Activated CD4-positive, alpha-beta T cell treated with anti-CD3 and anti-CD28 coated beads, Interleukin-2, Interleukin-4, amounts not matched to agents 100 ng/mL and 50 ng/mL, durations not matched to agents 16 hours and 8 hours (primary cell): ENCODE measurements around the gene SYK.
"Not testable (repeated sequence)": the region's sequence is repeated elsewhere in the genome, so short reads cannot be mapped to it uniquely, and the experiment has no call there.

Source experiments
- DNase-seq: peaks from one replicate; pipeline ENCODE4 v3.0.0-alpha.2; 2020; ENCODE audit warnings: low spot score

Gene SYK

DNA sequence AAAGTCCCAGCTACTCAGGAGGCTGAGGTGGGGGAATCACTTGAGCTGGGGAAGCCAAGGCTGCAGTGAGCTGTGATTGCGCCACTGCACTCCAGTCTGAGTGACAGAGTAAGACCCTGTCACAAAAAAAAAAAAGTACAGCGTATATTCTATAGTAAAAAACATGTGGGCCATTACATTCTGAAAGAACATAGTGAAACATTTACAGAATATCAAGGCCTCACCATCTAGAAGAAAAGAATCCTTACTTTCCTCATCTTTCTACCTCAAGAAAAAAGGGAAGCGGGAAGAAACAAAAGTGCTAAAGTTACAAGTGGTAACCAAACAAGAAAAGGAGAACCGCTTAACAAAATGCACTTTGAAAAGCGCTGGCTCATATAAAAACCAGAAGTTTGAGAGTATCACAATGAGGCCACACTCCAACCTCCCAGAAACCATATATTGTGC lies 5.7 kb upstream of the SYK start:
- no peak for DNase-seq

DNA sequence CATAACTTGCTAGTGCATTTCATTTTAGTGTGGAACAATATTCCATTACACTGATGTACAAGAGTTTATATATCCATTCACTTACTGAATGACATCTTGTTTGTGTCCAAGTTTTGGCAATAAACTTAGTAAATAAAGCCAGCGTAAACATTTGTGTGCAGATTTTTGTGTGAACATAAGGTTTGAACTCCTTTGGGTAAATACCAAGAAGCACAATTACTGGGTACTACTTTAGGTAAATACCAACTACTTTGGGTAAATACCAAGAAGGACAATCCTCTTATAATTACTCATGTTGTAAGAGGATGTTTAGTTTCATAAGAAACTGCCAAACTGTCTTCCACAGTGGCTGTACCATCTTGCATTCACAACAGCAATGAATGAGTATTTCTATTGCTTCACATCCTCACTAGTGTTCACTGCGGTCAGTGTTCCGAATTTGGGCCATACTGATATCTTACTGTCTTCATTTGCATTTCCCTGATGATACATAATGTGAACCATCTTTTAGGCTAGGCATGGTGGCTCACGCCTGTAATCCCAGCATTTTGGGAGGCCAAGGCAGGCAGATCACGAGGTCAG lies 2.3 kb upstream of the SYK start:
- no peak for DNase-seq

- DNase-seq: no peak
Measured at GRCh38 chr9:90801973-90802322, 329 bp downstream of the SYK start.

GRCh38 chr9:90802386-90802985 lies 867 bp downstream of the SYK start:
- DNase-seq: no peak

GRCh38 chr9:90803860-90804593 lies 2.4 kb downstream of the SYK start:
- no peak for DNase-seq

DNA sequence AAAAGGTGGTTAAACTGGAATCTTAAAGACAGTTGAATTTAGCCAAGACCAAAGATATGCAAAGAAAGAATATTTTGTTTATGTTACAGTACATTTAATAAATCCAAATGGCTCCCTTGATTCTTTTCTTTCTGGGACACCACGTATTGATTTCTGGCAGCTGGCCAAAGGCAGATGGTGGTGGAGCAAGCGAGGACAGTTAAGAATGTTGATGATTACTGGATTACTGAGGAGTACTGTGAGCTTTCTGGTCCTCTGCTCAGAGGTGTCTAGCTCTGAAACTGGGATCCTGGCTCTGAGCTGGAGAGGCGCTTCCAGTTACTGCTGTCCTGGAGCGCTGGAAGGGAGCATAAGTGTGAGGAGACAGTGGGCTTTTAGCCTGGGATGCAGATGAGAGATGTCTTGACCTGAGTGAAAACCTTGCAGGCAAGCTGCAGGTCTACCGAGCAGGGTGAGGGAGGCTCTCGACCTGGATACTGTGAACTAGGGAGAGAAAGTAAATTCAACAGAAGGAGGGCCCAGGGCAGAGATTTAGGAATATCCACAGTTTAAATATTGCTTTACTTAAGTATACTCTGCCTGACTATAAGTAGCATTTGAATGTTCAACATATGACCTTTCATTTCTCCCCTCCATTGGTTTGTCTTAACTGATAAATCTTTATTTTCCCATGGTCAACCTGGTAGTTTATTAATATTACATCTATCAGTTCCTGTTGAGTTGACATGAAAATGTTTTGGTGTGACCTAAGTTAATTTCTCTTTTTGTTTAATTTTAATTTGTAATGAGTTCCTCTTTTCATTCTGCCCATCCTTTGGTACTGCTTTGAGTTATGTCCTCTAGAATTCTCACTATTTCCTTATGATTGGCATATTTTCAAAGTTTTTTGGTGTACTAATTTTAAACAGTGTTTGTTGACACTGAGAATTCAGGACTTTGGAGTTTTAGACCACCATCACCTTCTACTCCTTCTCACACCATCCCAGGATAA lies 3.7 kb downstream of the SYK start:
- DNase-seq: no peak

DNA sequence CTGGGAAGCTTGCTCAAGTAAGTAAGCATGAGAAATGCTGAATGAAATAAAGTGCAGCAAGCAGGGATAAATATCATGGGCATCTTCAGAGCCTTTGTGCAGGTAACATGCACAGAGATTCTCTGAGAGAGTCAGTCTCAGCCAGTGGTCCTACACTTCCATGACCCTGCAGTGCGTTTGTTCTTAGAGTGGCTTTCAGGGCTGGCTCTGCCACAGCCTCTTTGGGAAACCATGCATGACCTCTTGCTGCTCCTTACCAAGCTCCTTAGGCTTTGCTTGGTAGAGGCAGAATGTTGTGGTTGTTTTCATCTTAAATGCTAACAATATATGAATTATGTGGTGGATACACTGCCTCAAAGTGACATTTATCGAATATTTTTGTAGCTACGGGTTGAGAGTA lies 5.4 kb downstream of the SYK start:
- DNase-seq: no peak

DNA sequence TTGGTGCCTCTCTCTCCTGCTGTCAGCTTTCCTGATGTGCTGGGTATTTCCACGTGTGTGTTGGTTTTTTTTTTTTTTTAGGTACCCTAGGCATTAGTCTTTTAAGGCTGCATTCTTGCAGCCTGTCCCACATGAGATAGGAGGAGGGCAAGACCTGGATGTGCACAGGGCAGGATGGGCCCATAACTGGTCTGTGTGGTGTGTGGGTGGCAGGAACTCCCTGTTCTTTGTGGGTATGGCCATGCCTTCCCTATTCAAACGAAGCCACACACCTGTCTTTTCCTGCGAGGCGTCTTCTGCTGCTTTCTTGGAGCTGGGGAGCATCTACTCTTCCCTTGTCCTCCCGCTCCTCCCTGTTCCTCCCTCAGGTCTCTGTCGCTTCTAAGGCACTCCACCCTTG lies 6.8 kb downstream of the SYK start:
- DNase-seq: no peak

DNA sequence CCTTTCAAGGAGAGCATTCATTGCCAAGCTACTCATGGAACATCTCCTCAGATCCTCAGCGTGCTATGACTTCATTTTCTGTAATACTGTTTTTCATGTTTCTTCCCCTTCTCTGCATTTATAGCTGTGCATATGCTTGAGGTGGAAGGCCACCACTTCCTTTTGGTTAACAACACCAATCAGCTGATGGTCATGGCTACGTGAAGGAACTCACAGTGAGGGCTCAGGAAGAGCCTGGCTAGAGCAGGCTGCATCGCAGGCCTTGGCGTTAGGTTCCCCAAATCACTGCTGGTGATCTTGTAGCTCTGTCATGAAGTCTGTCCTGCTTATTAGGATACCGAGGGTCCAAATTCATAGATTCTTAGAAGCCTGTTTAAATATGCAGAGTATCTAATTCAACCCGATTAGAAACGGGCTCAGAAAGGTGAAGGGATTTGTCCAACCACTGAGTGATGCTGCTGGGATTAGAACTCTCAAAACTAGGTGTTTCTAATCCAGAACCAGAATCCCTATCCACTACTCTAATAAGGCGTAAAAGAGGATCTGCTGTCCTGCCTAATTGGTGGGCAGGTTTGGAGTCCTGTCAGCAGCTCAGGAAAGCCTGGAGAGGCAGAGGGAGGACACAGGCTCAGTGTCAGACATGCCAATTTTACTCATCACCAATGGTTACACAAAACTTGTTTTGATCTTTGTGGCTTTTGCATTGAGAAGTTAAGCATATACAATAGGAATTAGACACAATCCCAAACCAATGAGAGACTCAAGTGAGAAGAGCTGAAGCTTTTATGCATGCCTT lies 7.5 kb downstream of the SYK start:
- DNase-seq: no peak

GRCh38 chr9:90810691-90811090 lies 9.1 kb downstream of the SYK start:
- no peak for DNase-seq

GRCh38 chr9:90813046-90813445 lies 11.4 kb downstream of the SYK start:
- DNase-seq: no peak

DNA sequence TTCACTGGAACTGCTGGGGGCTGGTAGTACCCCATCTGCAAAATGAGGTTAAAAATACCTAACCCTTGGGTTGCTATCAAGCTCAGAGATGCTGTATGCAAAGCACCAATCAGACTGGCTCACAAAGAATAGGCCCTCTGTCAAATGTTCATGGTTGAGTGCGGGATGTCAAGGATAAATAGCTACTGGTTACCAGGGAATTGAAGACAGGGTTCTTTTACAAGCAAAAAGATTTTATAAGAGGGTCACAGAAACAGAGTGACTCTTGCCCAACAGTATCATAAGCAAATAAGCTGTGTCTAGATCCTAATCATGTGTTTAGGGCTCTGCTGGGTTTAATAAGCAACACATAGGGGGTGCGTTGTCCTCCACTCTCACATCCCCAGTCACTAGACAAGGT lies 11.9 kb downstream of the SYK start:
- no peak for DNase-seq

DNA sequence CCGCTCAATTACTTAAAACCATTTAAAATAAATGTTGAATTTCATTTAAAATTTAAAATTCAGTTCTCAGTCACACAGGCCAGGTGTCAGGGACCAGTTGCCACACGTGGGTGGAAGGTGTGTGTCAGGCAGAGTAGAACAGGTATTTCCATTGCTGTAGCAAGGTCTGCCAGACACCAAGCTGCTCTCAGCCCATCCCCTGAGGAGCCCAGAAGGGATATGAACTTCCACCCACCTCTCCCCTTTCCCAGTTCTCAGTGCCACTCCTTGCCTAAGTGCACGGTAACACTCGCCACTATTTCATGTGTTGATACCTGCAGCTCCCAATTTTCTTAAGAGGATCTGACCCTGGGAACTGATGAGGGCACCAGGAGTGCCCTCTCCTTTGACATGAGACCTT lies 12.7 kb downstream of the SYK start:
- DNase-seq: no peak

- no peak for DNase-seq
Measured at GRCh38 chr9:90815183-90815943, 13.7 kb downstream of the SYK start.

DNA sequence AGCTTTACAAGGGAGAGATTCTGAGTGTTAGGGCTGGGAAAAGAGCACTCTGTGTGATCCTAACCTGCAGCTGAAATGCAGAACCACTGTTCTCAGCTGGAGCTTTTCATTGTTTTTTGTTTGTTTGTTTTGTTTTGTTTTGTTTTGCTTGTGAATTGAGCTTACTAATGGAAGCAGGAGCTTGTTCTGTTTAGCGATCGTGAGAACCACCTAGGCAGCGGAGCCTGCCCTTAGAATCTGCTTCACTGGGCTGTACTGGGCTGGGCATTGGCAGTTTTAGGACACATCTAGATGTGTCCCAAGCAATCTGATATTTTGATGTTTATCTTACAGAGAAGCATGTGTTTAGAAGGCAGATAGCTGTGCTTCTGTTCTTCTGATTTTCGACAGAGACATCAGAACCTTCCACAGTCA lies 14.3 kb downstream of the SYK start:
- no peak for DNase-seq

DNA sequence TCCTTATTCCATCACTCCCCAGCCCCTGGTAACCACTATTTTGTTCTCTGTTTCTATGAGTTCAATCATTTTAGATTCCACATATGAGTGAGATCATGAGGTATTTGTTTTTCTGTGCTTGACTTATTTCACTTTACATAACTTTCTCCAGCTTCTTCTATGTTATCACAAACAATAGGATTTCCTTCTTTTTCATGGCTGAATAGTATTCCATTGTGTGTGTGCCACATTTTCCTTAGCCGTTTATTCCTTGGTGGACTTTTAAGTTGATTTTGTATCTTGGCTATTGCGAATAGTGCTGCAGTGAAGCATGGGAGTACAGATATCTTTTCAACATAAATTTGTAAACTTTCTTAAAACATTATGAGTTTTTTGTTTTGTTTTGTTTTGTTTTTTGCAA lies 15.1 kb downstream of the SYK start:
- no peak for DNase-seq

- no peak for DNase-seq
Measured at GRCh38 chr9:90818279-90818678, 16.7 kb downstream of the SYK start.

GRCh38 chr9:90820406-90820805 lies 18.8 kb downstream of the SYK start:
- not testable (repeated sequence) for DNase-seq

DNA sequence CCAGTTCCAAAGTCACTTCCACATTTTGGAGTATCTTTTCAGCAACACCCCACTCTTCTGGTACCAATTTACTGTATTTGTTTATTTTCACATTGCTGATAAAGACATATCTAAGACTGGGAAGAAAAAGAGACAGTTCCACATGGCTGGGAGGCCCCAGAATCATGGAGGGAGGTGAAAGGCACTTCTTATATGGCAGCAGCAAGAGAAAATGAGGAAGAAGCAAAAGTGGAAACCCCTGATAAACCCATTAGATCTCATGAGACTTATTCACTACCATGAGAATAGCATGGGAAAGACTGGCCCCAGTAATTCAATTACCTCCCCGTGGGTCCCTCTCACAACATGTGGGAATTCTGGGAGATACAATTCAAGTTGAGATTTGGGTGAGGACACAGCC lies 19.6 kb downstream of the SYK start:
- DNase-seq: not testable (repeated sequence)

- DNase-seq: no peak
Measured at GRCh38 chr9:90821697-90822096, 20.1 kb downstream of the SYK start.

DNA sequence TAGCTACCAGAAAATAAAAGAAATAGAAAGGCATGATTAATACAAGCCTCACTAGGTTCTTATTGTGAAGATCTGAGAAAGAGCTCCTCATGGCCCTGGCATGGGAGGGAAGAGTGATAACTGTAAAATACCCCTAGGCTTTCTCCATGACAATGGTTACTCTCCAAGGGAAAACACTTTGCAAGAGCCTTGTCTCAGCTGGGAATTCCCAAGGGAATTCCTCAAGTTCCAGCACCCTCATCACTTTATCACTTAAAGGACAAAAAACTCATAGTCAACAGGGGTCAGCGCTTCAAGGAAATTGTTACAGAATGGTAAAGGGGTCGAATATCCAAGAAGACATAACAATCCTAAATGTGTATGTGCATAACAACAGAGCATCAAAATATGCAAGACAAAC lies 21.2 kb downstream of the SYK start:
- DNase-seq: no peak
